GM10266 (cell line): ENCODE results near the gene SLC26A8.

ENCODE experiments used
- DNase-seq: peaks from one replicate; pipeline ENCODE4 v3.0.0; 2012; ENCODE audit errors: extremely low spot score
- TF ChIP-seq, protein P1 (sequence below): IDR thresholded peaks from 2 replicates; pipeline ENCODE4 v1.5.1; 2012; ENCODE audit warnings: mild to moderate bottlenecking, low read depth; ENCODE audit not compliant: control insufficient read depth, insufficient read depth; ENCODE audit errors: missing control alignments

Gene SLC26A8

DNA sequence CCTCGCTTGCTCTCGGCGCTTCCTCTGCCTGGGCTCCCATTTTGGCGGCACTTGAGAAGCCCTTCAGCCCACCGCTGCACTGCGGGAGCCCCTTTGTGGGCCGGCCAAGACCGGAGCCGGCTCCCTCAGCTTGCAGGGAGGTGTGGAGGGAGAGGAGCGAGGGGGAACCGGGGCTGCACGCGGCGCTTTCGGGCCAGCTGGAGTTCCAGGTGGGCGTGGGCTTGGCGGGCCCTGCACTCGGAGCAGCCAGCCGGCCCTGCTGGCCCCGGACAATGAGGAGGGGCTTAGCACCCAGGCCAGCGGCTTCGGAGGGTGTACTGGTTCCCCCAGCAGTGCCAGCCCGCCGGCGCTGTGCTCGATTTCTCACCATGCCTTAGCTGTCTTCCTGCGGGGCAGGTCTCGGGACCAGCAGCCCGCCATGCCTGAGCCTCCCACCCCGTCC lies 93.3 kb downstream of the SLC26A8 start:
- TF ChIP-seq, protein P1, sequence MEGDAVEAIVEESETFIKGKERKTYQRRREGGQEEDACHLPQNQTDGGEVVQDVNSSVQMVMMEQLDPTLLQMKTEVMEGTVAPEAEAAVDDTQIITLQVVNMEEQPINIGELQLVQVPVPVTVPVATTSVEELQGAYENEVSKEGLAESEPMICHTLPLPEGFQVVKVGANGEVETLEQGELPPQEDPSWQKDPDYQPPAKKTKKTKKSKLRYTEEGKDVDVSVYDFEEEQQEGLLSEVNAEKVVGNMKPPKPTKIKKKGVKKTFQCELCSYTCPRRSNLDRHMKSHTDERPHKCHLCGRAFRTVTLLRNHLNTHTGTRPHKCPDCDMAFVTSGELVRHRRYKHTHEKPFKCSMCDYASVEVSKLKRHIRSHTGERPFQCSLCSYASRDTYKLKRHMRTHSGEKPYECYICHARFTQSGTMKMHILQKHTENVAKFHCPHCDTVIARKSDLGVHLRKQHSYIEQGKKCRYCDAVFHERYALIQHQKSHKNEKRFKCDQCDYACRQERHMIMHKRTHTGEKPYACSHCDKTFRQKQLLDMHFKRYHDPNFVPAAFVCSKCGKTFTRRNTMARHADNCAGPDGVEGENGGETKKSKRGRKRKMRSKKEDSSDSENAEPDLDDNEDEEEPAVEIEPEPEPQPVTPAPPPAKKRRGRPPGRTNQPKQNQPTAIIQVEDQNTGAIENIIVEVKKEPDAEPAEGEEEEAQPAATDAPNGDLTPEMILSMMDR: no peak
- no peak for DNase-seq

DNA sequence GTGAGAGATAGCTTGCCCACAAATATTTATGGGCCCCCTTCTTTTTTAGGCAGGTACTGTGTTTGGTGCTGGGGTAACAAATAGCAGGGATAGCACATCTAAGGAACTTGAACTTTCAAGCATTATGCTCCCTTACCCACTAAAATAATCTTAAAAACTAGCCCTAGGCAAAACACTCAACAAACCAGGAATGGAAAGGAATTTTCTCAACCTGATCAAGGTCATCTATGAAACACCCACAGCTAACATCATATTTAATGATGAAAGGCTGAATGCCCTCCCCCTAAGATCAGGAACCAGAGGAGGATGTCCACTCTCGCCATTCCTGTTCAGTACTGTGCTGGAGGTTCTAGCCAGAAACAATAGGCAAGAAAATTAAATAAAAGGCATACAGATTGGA lies 94.8 kb downstream of the SLC26A8 start:
- TF ChIP-seq, protein P1: no peak
- no peak for DNase-seq

DNA sequence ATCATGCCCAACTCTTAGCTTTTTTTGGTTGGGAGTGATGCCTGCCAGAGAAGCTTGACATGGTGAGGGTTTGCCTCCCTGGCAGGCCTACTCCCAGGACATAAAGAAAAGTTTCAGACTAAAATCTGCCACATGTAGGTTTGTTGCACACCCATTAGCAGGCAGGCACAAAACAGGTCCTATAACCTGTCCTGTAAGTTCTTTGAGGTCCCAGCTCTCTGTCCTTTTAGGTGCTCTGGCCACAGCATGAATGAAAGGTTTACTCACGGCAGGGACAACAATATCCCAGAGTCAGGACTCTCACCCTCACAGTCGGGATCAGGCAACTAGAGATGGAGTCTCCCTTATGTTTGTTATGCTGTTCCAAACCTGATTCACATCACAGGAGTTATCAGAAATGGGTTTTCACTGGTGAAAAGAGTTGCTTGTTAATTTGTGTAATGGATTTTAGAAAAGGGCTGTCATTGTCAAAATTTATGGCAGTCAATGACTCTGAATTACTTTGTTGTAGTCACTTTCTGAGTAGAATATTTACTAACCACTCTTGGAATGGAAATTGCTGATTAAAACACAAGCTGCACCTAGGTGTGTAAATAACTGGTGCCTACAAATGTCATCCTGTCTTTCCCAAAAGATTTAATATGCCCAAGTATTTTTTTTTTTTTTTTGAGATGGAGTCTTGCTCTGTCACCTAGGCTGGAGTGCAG lies 97.8 kb downstream of the SLC26A8 start:
- DNase-seq: peak; percentile 2
- TF ChIP-seq, protein P1: no peak

DNA sequence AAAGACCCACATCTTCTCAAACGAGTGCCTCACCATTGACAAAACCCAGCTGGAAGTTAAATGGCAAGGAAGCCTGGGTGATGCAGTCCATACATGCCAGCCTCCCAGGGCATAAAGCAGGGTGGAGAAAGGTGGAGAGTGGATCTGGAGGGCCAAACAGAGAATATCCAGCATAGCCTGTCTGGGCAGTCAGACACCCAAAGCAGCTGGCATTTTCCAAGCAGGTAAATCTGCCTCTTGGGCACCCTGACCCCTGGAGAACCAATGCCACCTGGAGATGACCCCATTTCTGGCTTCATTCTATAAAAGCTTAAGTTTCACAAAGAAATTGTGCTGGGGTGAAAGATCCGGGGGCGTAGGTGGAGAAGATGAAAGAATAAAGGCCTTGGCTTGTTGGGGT lies 98.5 kb downstream of the SLC26A8 start:
- TF ChIP-seq, protein P1: no peak
- no peak for DNase-seq

DNA sequence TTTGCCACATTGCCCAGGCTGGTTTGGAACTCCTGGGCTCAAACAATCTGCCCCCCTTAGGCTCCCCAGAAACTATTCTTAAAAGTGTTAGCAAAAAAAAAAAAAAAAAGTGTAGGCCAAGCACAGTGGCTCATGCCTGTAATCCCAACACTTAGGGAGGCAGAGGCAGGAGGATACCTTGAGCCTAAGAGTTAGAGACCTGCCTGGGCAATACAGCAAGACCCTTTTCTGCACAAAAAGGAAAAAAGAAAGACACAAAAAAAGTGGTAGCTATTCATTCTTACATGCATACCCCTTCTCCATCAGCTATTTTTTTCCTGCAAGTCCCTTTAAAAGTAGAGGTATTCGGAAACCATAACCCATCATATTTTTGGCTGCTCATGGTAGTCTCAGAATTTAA lies 100.3 kb downstream of the SLC26A8 start:
- TF ChIP-seq, protein P1: no peak
- no peak for DNase-seq

DNA sequence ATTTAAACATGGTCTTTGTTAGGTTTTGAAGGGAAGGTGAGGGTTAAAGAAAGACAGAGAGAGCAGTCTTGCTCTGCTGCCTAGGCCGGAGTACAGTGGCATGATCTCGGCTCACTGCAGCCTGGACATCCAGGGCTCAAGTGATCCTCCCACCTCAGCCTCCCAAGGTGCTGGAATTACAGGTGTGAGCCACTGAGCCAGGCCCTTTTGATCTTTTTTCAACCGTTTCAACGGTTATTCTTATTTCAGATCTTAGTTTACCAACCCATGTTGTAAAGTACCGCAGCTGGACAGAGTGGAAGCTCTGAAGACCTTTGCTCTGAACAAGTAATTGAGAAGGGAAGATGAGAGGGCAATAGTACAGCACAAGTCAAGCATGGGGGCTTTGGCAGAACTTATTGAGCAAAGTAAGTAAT lies 102.3 kb downstream of the SLC26A8 start:
- TF ChIP-seq, protein P1: no peak
- DNase-seq: no peak

DNA sequence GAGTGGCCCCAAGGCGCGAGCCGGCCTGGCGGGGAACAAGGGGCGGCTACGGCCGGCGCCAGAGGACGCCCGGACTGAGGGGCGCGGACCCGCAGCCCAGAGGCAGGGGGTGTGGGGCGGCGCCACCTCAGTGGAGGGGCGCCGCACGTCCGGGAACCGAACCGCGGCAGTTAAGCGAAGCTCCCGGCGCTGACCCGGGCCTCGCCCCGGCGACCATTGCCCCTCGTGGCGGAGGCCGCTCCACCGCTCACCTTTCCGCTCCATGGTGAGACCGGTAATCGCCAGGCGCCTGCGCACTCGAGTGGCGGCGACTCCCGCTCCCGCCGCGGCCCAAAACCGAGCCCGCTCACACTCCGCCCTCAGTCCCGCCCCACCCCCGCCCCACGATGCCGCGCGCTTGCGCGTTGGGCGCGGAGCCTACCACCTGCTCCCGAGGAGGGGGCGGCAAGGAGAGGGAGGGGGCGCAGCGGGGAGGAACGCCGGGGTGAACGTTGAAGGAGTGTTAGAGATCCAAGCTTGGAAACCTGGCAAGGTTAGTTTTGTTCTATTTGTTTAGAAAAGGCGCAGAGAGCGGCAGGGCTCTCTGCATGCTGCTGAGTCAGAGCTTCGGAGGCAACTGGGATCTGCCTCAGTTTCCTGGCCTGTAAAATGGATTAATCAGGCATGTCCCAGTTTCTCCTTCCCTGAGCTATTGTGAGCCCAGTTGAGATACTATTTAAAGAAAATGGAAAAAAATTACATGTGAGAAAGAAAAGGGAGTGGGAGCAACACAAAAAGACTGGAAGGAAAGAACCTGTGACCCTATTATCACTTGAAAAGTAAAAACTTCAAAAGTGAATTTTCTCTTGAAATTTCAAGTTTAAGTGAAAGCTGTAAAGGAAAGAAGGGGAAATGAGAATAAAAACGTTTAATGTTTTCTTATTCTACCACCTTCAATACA lies 103.4 kb downstream of the SLC26A8 start, which contains the start of gene SRPK1:
SRPK1 (minus strand) TSS at position 306 of the 940 bp plus-strand sequence; CDS start at position 264, 42 bp downstream.
- peak; percentile 98 for DNase-seq
- TF ChIP-seq, protein P1: no peak
